DOHH2 (cell line): ENCODE measurements around the gene CRAMP1.

Source experiments
- H3F3A ChIP-seq: fragments of 200-600 bp; sonication (generic), shearing (Covaris generic); 2 replicates; pipeline ENCODE4 v1.6.0; 2016; ENCODE audit warnings: antibody characterized with exemption, mild to moderate bottlenecking; ENCODE audit not compliant: control insufficient read depth, insufficient read depth
- H3K27ac ChIP-seq: fragments of 200-600 bp; sonication (generic); 2 replicates; pipeline ENCODE4 v1.5.1; 2014; ENCODE audit warnings: low read depth, mild to moderate bottlenecking, low read length, moderate library complexity
- H3K27me3 ChIP-seq: fragments of 200-600 bp; sonication (generic); 2 replicates; pipeline ENCODE4 v1.6.1; 2014; ENCODE audit warnings: mild to moderate bottlenecking, low read length, mixed read lengths; ENCODE audit not compliant: control insufficient read depth
- H3K36me3 ChIP-seq: fragments of 200-600 bp; sonication (generic); 2 replicates; pipeline ENCODE4 v1.6.1; 2014; ENCODE audit warnings: mild to moderate bottlenecking, low read length, moderate library complexity, mixed read lengths; ENCODE audit not compliant: control insufficient read depth
- H3K4me1 ChIP-seq: fragments of 200-600 bp; sonication (generic); 2 replicates; pipeline ENCODE4 v1.6.1; 2014; ENCODE audit warnings: mild to moderate bottlenecking, low read length, mixed read lengths; ENCODE audit not compliant: control insufficient read depth
- H3K4me2 ChIP-seq: fragments of 200-600 bp; sonication (generic); 2 replicates; pipeline ENCODE4 v1.6.0; 2014; ENCODE audit warnings: mild to moderate bottlenecking, low read length, moderate library complexity
- H3K4me3 ChIP-seq: fragments of 200-600 bp; sonication (generic); 2 replicates; pipeline ENCODE4 v1.5.1; 2014; ENCODE audit warnings: mild to moderate bottlenecking, low read length, mixed read lengths
- H3K79me2 ChIP-seq: fragments of 200-600 bp; sonication (generic); 2 replicates; pipeline ENCODE4 v1.6.1; 2014; ENCODE audit warnings: mild to moderate bottlenecking, low read length, mixed read lengths; ENCODE audit not compliant: control insufficient read depth
- H3K9me2 ChIP-seq: fragments of 200-600 bp; sonication (generic); replicated peaks from 2 replicates; pipeline ENCODE4 v1.6.1; 2014; ENCODE audit warnings: mild to moderate bottlenecking, low read length, mixed read lengths; ENCODE audit not compliant: control insufficient read depth
- H3K9me3 ChIP-seq: fragments of 200-600 bp; sonication (generic); 2 replicates; pipeline ENCODE4 v1.6.1; 2014; ENCODE audit warnings: antibody characterized with exemption, low read length, mixed read lengths; ENCODE audit not compliant: control insufficient read depth, insufficient read depth
- H4K20me1 ChIP-seq: fragments of 200-600 bp; sonication (generic); 2 replicates; pipeline ENCODE4 v1.6.0; 2014; ENCODE audit warnings: low read depth, mild to moderate bottlenecking, antibody characterized with exemption, low read length, moderate library complexity; ENCODE audit not compliant: control insufficient read depth, insufficient read depth
- EZH2phosphoT487 ChIP-seq: fragments of 200-600 bp; sonication (generic); IDR thresholded peaks from 2 replicates; pipeline ENCODE4 v1.6.1; 2017; ENCODE audit warnings: borderline replicate concordance, mild to moderate bottlenecking, antibody characterized with exemption, low read length, moderate library complexity, mixed read lengths
- TF ChIP-seq, protein P1 (sequence below): fragments of 200-600 bp; sonication (generic); IDR thresholded peaks from one replicate; pipeline ENCODE4 v1.5.1; 2014; ENCODE audit warnings: antibody characterized with exemption, mild to moderate bottlenecking, low read depth, low read length; ENCODE audit not compliant: poor library complexity, severe bottlenecking

Gene CRAMP1

DNA sequence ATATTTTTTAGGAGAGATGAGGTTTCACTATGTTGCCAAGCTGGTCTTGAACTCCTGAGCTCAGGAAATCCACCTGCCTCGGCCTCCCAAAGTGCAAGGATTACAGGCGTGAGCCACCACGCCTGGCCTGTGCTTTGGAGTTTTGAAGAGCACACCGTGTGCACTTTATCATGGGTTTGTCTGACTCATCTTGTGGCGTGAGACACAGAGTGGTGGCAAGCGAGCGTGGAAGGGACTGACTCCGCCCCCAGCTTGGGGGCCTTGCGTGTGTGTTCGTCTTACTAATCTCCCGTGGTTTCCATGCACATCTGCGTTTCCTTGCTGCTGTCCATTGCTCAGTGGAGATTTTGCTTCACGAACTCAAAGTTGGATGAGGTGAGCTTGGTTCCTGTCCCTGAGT, 22.9 kb downstream of the CRAMP1 start:
- TF ChIP-seq, protein P1, sequence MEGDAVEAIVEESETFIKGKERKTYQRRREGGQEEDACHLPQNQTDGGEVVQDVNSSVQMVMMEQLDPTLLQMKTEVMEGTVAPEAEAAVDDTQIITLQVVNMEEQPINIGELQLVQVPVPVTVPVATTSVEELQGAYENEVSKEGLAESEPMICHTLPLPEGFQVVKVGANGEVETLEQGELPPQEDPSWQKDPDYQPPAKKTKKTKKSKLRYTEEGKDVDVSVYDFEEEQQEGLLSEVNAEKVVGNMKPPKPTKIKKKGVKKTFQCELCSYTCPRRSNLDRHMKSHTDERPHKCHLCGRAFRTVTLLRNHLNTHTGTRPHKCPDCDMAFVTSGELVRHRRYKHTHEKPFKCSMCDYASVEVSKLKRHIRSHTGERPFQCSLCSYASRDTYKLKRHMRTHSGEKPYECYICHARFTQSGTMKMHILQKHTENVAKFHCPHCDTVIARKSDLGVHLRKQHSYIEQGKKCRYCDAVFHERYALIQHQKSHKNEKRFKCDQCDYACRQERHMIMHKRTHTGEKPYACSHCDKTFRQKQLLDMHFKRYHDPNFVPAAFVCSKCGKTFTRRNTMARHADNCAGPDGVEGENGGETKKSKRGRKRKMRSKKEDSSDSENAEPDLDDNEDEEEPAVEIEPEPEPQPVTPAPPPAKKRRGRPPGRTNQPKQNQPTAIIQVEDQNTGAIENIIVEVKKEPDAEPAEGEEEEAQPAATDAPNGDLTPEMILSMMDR: no peak
- TF ChIP-seq EZH2phosphoT487: no peak
- Histone ChIP-seq H3K4me1 (peaks cover 8% of the 10 kb centered on the region), H3K79me2 (peaks cover 69% of the 10 kb centered on the region), H3K9me2 (no peaks in the 10 kb centered on the region), H3F3A (peaks cover 3% of the 10 kb centered on the region; the same call in 1 of the 2 replicates), H4K20me1 (peaks cover 3% of the 10 kb centered on the region; the same call in 1 of the 2 replicates), H3K9me3 (no peaks in the 10 kb centered on the region), H3K4me2 (no peak overlapping the region), H3K27ac (no peak overlapping the region), H3K36me3 (peaks cover 89% of the 10 kb centered on the region), H3K27me3 (no peaks in the 10 kb centered on the region), H3K4me3 (no peak overlapping the region)

DNA sequence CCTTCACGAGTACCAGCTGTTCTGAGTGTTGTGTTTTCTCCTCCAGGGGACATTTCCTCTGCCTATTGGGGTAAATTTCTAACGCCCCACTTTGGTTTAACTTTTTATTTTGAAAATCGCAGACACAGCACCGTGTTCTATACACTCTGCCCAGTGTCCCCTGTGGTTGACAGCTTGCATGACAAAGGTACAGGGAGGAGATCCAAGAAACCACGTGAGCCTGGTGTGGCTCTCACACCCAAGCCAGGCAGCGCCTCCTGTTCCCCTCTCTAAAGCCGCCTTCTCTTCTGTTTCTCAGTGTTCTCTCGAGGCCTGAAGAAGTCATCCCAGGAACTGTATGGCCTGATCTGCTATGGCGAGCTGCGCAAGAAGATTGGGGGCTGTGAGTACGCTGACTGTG, 25.4 kb downstream of the CRAMP1 start:
- Histone ChIP-seq H3K9me3 (no peaks in the 10 kb centered on the region), H3K27ac (no peak overlapping the region), H3K27me3 (no peaks in the 10 kb centered on the region), H3K4me3 (no peak overlapping the region), H3F3A (peaks cover 3% of the 10 kb centered on the region; the same call in 1 of the 2 replicates), H4K20me1 (0 out of 2 replicates have a peak, but pooled peaks cover 3% of the 10 kb centered on the region), H3K4me1 (peaks cover 8% of the 10 kb centered on the region), H3K4me2 (no peak overlapping the region), H3K79me2 (peaks cover 47% of the 10 kb centered on the region), H3K36me3 (peaks cover 89% of the 10 kb centered on the region), H3K9me2 (no peaks in the 10 kb centered on the region)
- no peak for TF ChIP-seq EZH2phosphoT487
- TF ChIP-seq, protein P1: no peak

DNA sequence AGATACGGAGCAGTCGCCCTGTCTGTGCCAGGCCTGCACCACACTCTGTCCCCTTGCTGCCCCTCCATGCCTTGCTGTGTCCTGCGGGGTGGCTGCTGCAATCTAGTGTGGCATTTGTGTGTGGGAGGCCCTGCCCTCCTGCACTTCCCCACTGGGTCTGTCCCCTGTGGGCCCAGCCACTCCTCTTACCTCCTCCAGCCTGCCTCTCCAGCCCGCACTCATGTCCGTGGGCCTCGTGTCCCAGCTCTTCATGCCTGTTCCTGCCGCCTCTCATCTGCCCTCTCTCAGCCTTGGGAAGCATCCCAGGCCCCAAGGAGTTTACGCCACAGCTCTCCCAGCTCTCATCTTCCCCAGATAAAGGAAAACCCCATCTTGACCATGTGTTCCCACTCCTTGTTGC, 26.6 kb downstream of the CRAMP1 start:
- no peak for TF ChIP-seq EZH2phosphoT487
- TF ChIP-seq, protein P1: no peak
- Histone ChIP-seq H3K79me2 (peaks cover 36% of the 10 kb centered on the region), H3K4me3 (no peak overlapping the region), H3K9me3 (no peaks in the 10 kb centered on the region), H3K4me2 (no peak overlapping the region), H3K4me1 (peaks cover 8% of the 10 kb centered on the region), H3F3A (peaks cover 3% of the 10 kb centered on the region; the same call in 1 of the 2 replicates), H3K27ac (no peak overlapping the region), H3K36me3 (peaks cover 87% of the 10 kb centered on the region), H3K27me3 (no peaks in the 10 kb centered on the region), H4K20me1 (0 out of 2 replicates have a peak, but pooled peaks cover 3% of the 10 kb centered on the region), H3K9me2 (no peaks in the 10 kb centered on the region)

DNA sequence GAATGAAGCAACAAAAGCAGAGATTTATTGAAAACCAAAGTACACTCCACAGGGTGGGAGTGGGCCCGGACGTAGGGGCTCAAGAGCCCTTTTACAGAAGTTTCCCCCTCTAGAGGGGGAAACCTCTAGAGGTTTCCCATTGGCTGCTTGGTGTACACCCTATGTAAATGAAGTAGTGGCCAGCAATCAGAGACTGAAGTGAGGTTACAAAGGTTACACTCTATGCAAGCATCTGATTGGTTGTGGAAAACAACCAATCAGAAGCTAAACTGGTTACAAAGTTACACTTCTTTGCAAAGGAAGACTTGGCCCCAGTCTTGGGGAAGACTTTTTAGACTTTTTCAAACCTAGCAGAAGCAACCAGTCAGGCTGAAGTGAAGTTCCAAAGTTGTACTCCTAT, 27.1 kb downstream of the CRAMP1 start:
- TF ChIP-seq EZH2phosphoT487: no peak
- TF ChIP-seq, protein P1: no peak
- peaks cover 14% of the 10 kb centered on the region for H3K4me1 ChIP-seq
- H3K27me3 ChIP-seq: no peaks in the 10 kb centered on the region
- peaks cover 36% of the 10 kb centered on the region for H3K79me2 ChIP-seq
- H4K20me1 ChIP-seq: 0 out of 2 replicates have a peak, but pooled peaks cover 3% of the 10 kb centered on the region
- no peak overlapping the region for H3K4me2 ChIP-seq
- no peak overlapping the region for H3K27ac ChIP-seq
- no peaks in the 10 kb centered on the region for H3K9me2 ChIP-seq
- no peaks in the 10 kb centered on the region for H3K9me3 ChIP-seq
- H3F3A ChIP-seq: peaks cover 3% of the 10 kb centered on the region; the same call in 1 of the 2 replicates
- H3K4me3 ChIP-seq: no peak overlapping the region
- peaks cover 90% of the 10 kb centered on the region for H3K36me3 ChIP-seq
